Measurements from ENCODE around the gene FMO2. TPM values are rescaled to one million over a fixed set of nuclear protein-coding genes. Genes with fewer than 3 reads are reported as not detected.

Gene FMO2
- total RNA-seq, 1 experiment from 2014 or later = not detected

GRCh38 chr1:171219346-171220080 lies 34.4 kb downstream of the FMO2 start:
- Histone ChIP-seq H3K4me1 (no peaks in the 10 kb centered on the region), H3K9me3 (no peaks in the 10 kb centered on the region; the same call in 1 of the 2 replicates), H3K27me3 (replicated peaks; ENCODE audit: control insufficient read depth, insufficient read depth, low read length) (no peaks in the 10 kb centered on the region), H3K36me3 (ENCODE audit: control insufficient read depth, insufficient read depth, low read length) (no peaks in the 10 kb centered on the region), H3K4me3 (ENCODE audit: low read depth, low read length) (no peak overlapping the region)
- intact Hi-C loops (cut with micrococcal nuclease; ENCODE audit: unreplicated experiment) = no loop called here
- CTCF ChIA-PET = no interaction called here
- H3K27me3 Mint-ChIP-seq (ENCODE audit: insufficient read depth, unreplicated experiment) = no peaks in the 10 kb centered on the region
- TF ChIP-seq CTCF (IDR thresholded peaks at IDR 0.05; ENCODE audit: insufficient read depth in 1 of 2, low read depth in 1 of 2, low read length in 1 of 2, severe bottlenecking in 1 of 2, unreplicated experiment in 1 of 2) = no peak
- no peak overlapping the region for H3K4me3 Mint-ChIP-seq (ENCODE audit: unreplicated experiment)
- peaks cover 15% of the 10 kb centered on the region for H3K4me1 Mint-ChIP-seq (ENCODE audit: low read depth, unreplicated experiment)
- BruUV-seq (replicated peaks) = no TSS peak
- POLR2A ChIA-PET = no interaction called here
- DNase-seq = no peak
- H3K27ac Mint-ChIP-seq (ENCODE audit: unreplicated experiment) = no peak overlapping the region
- no peaks in the 10 kb centered on the region for H3K9me3 Mint-ChIP-seq (ENCODE audit: unreplicated experiment)
- no peaks in the 10 kb centered on the region for H3K36me3 Mint-ChIP-seq (ENCODE audit: insufficient read depth, unreplicated experiment)

GRCh38 chr1:171220081-171220420 lies 35.0 kb downstream of the FMO2 start:
- Mint-ChIP-seq H3K9me3 (ENCODE audit: unreplicated experiment) (no peaks in the 10 kb centered on the region), H3K4me3 (ENCODE audit: unreplicated experiment) (no peak overlapping the region), H3K4me1 (ENCODE audit: low read depth, unreplicated experiment) (peaks cover 15% of the 10 kb centered on the region), H3K27me3 (ENCODE audit: insufficient read depth, unreplicated experiment) (no peaks in the 10 kb centered on the region), H3K27ac (ENCODE audit: unreplicated experiment) (no peak overlapping the region), H3K36me3 (ENCODE audit: insufficient read depth, unreplicated experiment) (no peaks in the 10 kb centered on the region)
- ChIA-PET POLR2A (no interaction called here), CTCF (no interaction called here)
- BruUV-seq (replicated peaks) = no TSS peak
- DNase-seq = no peak
- Histone ChIP-seq H3K9me3 (no peaks in the 10 kb centered on the region; the same call in 1 of the 2 replicates), H3K27me3 (replicated peaks; ENCODE audit: control insufficient read depth, insufficient read depth, low read length) (no peaks in the 10 kb centered on the region), H3K36me3 (ENCODE audit: control insufficient read depth, insufficient read depth, low read length) (no peaks in the 10 kb centered on the region), H3K4me1 (no peaks in the 10 kb centered on the region), H3K4me3 (ENCODE audit: low read depth, low read length) (no peak overlapping the region)
- no peak for TF ChIP-seq CTCF (IDR thresholded peaks at IDR 0.05; ENCODE audit: insufficient read depth in 1 of 2, low read depth in 1 of 2, low read length in 1 of 2, severe bottlenecking in 1 of 2, unreplicated experiment in 1 of 2)
- intact Hi-C loops (cut with micrococcal nuclease; ENCODE audit: unreplicated experiment) = no loop called here

- no TSS peak for BruUV-seq (replicated peaks)
- H3K27me3 Mint-ChIP-seq (ENCODE audit: insufficient read depth, unreplicated experiment) = no peaks in the 10 kb centered on the region
- peaks cover 15% of the 10 kb centered on the region for H3K4me1 Mint-ChIP-seq (ENCODE audit: low read depth, unreplicated experiment)
- DNase-seq = no peak
- TF ChIP-seq CTCF (IDR thresholded peaks at IDR 0.05; ENCODE audit: insufficient read depth in 1 of 2, low read depth in 1 of 2, low read length in 1 of 2, severe bottlenecking in 1 of 2, unreplicated experiment in 1 of 2) = no peak
- H3K36me3 ChIP-seq (ENCODE audit: control insufficient read depth, insufficient read depth, low read length) = no peaks in the 10 kb centered on the region
- no peak overlapping the region for H3K4me3 ChIP-seq (ENCODE audit: low read depth, low read length)
- no peaks in the 10 kb centered on the region for H3K36me3 Mint-ChIP-seq (ENCODE audit: insufficient read depth, unreplicated experiment)
- H3K27me3 ChIP-seq (replicated peaks; ENCODE audit: control insufficient read depth, insufficient read depth, low read length) = no peaks in the 10 kb centered on the region
- peak overlapping the region; percentile 4 for H3K27ac Mint-ChIP-seq (ENCODE audit: unreplicated experiment)
- no peaks in the 10 kb centered on the region for H3K4me1 ChIP-seq
- intact Hi-C loops (cut with micrococcal nuclease; ENCODE audit: unreplicated experiment) = no loop called here
- ChIA-PET POLR2A (no interaction called here), CTCF (no interaction called here)
- no peaks in the 10 kb centered on the region; the same call in 1 of the 2 replicates for H3K9me3 ChIP-seq
- peak overlapping the region; percentile 23 for H3K4me3 Mint-ChIP-seq (ENCODE audit: unreplicated experiment)
- no peaks in the 10 kb centered on the region for H3K9me3 Mint-ChIP-seq (ENCODE audit: unreplicated experiment)
These were observed 35.5 kb downstream of the FMO2 start for GRCh38 chr1:171220581-171221054.
